NCI-H2029 treated with DMSO at 0.1 percent for 48 hours (cell line): ENCODE data around the gene SEMA3A.

Source experiments
- DNase-seq: peaks from one replicate; lab custom pipeline; 2025; lab: John Stamatoyannopoulos, UW

The SEMA3A gene

DNA sequence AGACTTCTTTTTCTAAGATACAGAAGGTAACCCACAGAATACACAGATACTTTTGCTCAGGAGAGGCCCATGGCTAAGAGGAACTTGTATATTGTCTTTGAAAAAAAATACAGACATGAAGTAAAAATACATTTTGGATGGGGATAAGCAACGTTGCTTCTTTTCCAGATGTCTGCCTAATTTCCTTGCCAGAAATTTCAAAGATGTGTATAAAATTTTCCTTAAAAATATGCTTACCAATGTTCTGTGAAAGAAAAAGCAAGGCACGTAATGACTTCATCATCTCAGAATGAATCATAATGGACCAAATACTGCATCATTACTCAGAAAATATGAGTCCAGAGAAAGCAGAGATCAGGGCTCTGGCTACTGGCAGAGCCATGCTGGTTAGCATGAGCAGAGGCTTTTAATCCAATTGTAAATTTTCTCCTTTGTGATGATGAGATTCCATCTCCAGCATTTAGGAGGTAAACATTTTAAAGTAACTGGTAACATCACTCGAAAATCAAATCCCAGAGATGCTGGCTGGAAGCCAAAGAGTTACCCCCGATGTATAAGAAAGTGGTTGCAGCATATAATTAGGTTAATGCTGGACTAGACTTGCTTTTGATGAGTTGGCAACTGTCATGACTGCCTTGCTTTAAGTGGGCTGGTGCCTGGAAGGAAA is 272.5 kb downstream of the SEMA3A start:
- no peak for DNase-seq

GRCh38 chr7:83921271-83921940 is 273.2 kb downstream of the SEMA3A start:
- DNase-seq: no peak

DNA sequence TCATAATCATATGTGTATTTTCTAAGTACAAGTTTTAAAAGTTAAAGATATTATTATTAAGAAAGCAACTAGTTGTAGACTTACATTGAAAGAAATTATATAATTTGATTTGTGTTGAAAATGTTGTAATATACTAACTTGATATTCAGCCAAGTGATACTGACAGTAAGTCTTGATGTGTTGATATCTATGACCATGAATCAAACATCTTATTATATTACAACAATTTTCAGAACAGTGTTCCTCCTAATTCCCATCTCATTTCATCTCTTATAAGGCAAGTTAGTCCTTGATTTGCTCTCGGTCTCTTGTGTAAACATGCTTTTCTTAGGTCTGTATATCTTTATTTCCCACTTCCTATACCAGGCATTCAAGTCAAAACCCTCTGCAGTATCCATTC is 276.4 kb downstream of the SEMA3A start:
- DNase-seq: no peak

DNA sequence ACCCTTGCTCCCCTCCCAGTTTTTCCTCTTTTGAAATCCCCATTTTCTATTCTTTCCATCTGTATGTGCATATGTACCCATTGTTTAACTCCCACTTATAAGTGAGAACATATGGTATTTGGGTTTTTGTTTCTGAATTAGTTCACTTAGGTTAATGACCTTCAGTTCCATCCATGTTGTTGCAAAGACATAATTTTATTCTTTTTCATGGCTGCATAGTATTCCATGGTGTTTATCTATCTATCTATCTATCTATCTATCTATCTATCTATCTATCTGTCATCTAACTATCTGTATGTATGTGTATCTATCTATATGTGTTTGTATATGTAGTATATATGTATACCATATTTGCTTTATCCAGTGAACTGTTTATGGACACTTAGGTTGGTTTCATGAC is 281.4 kb downstream of the SEMA3A start:
- DNase-seq: no peak

- no peak for DNase-seq
Observed at GRCh38 chr7:83908526-83908925, 286.1 kb downstream of the SEMA3A start.
